ENCODE results near the gene SNED1.

- no peak for TF ChIP-seq CTCF (IDR thresholded peaks at IDR 0.05 in 4 of 5, conservative IDR thresholded peaks at IDR 0.05 in 1 of 5)
- TF ChIP-seq POLR2A (IDR thresholded peaks at IDR 0.05): no peak
Measured at GRCh38 chr2:240983996-240984498, 14.4 kb upstream of the SNED1 start.

Data from gastrocnemius medialis (tissue), 4 donors.